ENCODE measurements around the gene ATP2A1.
"Not testable (repeated sequence)": the region's sequence is repeated elsewhere in the genome, so short reads cannot be mapped to it uniquely, and the experiment has no call there.

ATP2A1 gene

GRCh38 chr16:28935924-28936783 is 57.9 kb downstream of the ATP2A1 start:
- DNase-seq (ENCODE audit: low read depth in 2 of 2) = peak; percentile 73 to 85

GRCh38 chr16:28936784-28937155 is 58.5 kb downstream of the ATP2A1 start:
- DNase-seq (ENCODE audit: low read depth in 2 of 2) = no peak

GRCh38 chr16:28937222-28937876 is 59.1 kb downstream of the ATP2A1 start:
- no peak for DNase-seq (ENCODE audit: low read depth in 2 of 2)

- DNase-seq (ENCODE audit: low read depth in 2 of 2) = no peak
Measured at GRCh38 chr16:28938721-28939120, 60.4 kb downstream of the ATP2A1 start.

GRCh38 chr16:28939825-28940224 is 61.5 kb downstream of the ATP2A1 start:
- not testable (repeated sequence) for DNase-seq (ENCODE audit: low read depth in 2 of 2)

- DNase-seq (ENCODE audit: low read depth in 2 of 2) = no peak
Measured at GRCh38 chr16:28943281-28943680, 65.0 kb downstream of the ATP2A1 start.

- no peak for DNase-seq (ENCODE audit: low read depth in 2 of 2)
Measured at GRCh38 chr16:28946681-28947080, 68.4 kb downstream of the ATP2A1 start.

GRCh38 chr16:28950648-28951409 is 72.5 kb downstream of the ATP2A1 start, which contains the start of gene NFATC2IP:
NFATC2IP (plus strand) TSS chr16:28950937; CDS start chr16:28951012, 75 bp downstream.
- DNase-seq (ENCODE audit: low read depth in 2 of 2) = peak; percentile 99 to 100

GRCh38 chr16:28951410-28951943 is 73.2 kb downstream of the ATP2A1 start:
- DNase-seq (ENCODE audit: low read depth in 2 of 2) = no peak

Measured in stimulated activated CD8-positive, alpha-beta memory T cell treated with anti-CD3 and anti-CD28 coated beads, Interleukin-2, amount 100 ng/mL, for 48 hours (primary cell).